Smooth muscle cell (in vitro differentiated cells): ENCODE measurements around the gene OGFR. TPM values are rescaled to one million over a fixed set of nuclear protein-coding genes. Genes with fewer than 3 reads are reported as not detected.
A peak's percentile ranks its signal among the peaks of the same experiment; 100 is the strongest.

Experiments
- DNase-seq: peaks from one replicate; lab custom pipeline; 2025; ENCODE audit not compliant: unreplicated experiment; lab: John Stamatoyannopoulos, UW
- H2AFZ ChIP-seq: fragments of 200-600 bp; sonication (generic); 2 replicates; pipeline ENCODE4 v1.6.0; 2016; ENCODE audit warnings: antibody characterized with exemption, low read depth, mild to moderate bottlenecking
- H3F3A ChIP-seq: fragments of 200-600 bp; sonication (generic); 2 replicates; pipeline ENCODE4 v1.6.0; 2017; ENCODE audit warnings: antibody characterized with exemption, low read depth
- H3K27ac ChIP-seq: fragments of 200-600 bp; sonication (generic); 2 replicates; pipeline ENCODE4 v1.5.1; 2016; ENCODE audit warnings: low read depth, mild to moderate bottlenecking
- H3K27me3 ChIP-seq: fragments of 200-600 bp; sonication (generic); 2 replicates; pipeline ENCODE4 v1.6.1; 2016; ENCODE audit warnings: low read depth, mild to moderate bottlenecking
- H3K36me3 ChIP-seq: fragments of 200-600 bp; sonication (generic); 2 replicates; pipeline ENCODE4 v1.5.1; 2016; ENCODE audit warnings: low read depth
- H3K4me1 ChIP-seq: fragments of 200-600 bp; sonication (generic); 2 replicates; pipeline ENCODE4 v1.5.1; 2016; ENCODE audit warnings: low read depth
- H3K4me2 ChIP-seq: fragments of 200-600 bp; sonication (generic); 2 replicates; pipeline ENCODE4 v1.6.0; 2016; ENCODE audit warnings: mild to moderate bottlenecking
- H3K4me3 ChIP-seq: fragments of 200-600 bp; sonication (generic); 2 replicates; pipeline ENCODE4 v1.5.1; 2016; ENCODE audit warnings: mild to moderate bottlenecking
- H3K79me2 ChIP-seq: fragments of 200-600 bp; sonication (generic); 2 replicates; pipeline ENCODE4 v1.6.0; 2016; ENCODE audit warnings: low read depth, mild to moderate bottlenecking
- H3K9ac ChIP-seq: fragments of 200-600 bp; sonication (generic); 2 replicates; pipeline ENCODE4 v1.6.0; 2016; ENCODE audit warnings: low read depth
- H3K9me3 ChIP-seq: fragments of 200-600 bp; sonication (generic); replicated peaks from 2 replicates; pipeline ENCODE4 v1.5.1; 2016; ENCODE audit warnings: low read depth
- H4K20me1 ChIP-seq: fragments of 200-600 bp; sonication (generic); 2 replicates; pipeline ENCODE4 v1.6.0; 2016; ENCODE audit warnings: low read depth
- WGBS: methylation state at CpG from one replicate; pipeline ENCODE4 v1.1.7; 2016; ENCODE audit warnings: low lambda C conversion rate; 5-methylcytosine and 5-hydroxymethylcytosine counted together
- polyA plus RNA-seq: library from polyadenylated mRNA; unstranded; fragments of >200 nt; fragmentation: Nextera tagmentation; extraction: Ambion mirVana; gene quantifications from 2 replicates; pipeline ENCODE4 v1.2.1, GENCODE V29; 2016
- total RNA-seq: library from RNA; depleted of rRNA; stranded (reverse); fragments of >200 nt; gene quantifications from 2 replicates; pipeline ENCODE4 v1.2.3, GENCODE V29; 2014
- TF ChIP-seq, protein P1 (sequence below): fragments of 200-600 bp; sonication (generic); IDR thresholded peaks from 2 replicates; pipeline ENCODE4 v1.5.1; 2017; ENCODE audit warnings: borderline replicate concordance, mild to moderate bottlenecking, antibody characterized with exemption; ENCODE audit not compliant: insufficient read depth, poor library complexity, severe bottlenecking

OGFR gene
- total and polyA plus RNA-seq, 2 experiments from 2014 or later = 24.4 to 53.2 TPM

DNA sequence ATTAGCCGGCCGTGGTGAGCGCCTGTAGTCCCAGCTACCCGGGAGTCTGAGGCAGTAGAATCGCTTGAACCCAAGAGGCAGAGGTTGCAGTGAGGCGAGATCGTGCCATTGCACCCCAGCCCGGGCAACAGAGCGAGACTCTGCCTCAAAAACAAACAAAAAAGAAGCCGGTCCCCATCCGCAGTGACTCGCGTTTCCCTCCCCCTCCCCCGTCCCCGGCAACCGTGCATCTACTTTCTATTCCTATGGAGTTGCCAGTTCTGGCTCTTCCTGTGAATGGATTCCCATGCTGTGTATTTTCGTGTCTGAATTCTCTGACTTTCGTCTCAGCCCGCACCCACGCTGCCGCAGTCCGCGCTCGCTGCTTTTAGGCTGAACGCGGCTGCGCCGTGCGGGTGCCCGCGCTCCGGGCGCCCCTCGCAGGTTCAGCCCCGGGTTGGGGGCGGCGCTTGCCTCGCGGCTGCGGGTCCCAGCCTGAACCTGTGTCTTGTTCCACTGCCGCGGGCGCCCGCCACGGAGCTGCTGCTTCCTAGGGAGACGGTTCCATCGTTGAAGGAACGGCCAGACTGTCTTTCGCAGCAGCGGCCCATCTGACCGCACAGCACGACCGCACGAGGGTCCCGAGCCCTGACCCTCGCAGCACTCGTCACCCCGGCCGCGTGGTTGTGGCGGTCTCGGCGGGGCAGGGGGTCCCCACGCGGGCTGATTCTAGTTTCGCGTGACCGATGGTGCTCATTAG is 9.4 kb upstream of the OGFR start:
- H3K27ac ChIP-seq = peak overlapping the region; percentile 82
- H2AFZ ChIP-seq = peak overlapping the region; percentile 92
- H3K9me3 ChIP-seq = no peaks in the 10 kb centered on the region
- peaks cover 12% of the 10 kb centered on the region for H4K20me1 ChIP-seq
- peak overlapping the region; percentile 77 for H3K4me3 ChIP-seq
- H3K4me1 ChIP-seq = peaks cover 10% of the 10 kb centered on the region
- no peaks in the 10 kb centered on the region for H3K79me2 ChIP-seq
- peaks cover 19% of the 10 kb centered on the region for H3F3A ChIP-seq
- peak overlapping the region; percentile 56 for H3K9ac ChIP-seq
- no peaks in the 10 kb centered on the region for H3K27me3 ChIP-seq
- TF ChIP-seq, protein P1, sequence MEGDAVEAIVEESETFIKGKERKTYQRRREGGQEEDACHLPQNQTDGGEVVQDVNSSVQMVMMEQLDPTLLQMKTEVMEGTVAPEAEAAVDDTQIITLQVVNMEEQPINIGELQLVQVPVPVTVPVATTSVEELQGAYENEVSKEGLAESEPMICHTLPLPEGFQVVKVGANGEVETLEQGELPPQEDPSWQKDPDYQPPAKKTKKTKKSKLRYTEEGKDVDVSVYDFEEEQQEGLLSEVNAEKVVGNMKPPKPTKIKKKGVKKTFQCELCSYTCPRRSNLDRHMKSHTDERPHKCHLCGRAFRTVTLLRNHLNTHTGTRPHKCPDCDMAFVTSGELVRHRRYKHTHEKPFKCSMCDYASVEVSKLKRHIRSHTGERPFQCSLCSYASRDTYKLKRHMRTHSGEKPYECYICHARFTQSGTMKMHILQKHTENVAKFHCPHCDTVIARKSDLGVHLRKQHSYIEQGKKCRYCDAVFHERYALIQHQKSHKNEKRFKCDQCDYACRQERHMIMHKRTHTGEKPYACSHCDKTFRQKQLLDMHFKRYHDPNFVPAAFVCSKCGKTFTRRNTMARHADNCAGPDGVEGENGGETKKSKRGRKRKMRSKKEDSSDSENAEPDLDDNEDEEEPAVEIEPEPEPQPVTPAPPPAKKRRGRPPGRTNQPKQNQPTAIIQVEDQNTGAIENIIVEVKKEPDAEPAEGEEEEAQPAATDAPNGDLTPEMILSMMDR = no peak
- no peaks in the 10 kb centered on the region for H3K36me3 ChIP-seq
- H3K4me2 ChIP-seq = peak overlapping the region; percentile 97
- 1% methylated on average over 66 of the region's 68 CpGs for WGBS
- DNase-seq = peak; percentile 42

DNA sequence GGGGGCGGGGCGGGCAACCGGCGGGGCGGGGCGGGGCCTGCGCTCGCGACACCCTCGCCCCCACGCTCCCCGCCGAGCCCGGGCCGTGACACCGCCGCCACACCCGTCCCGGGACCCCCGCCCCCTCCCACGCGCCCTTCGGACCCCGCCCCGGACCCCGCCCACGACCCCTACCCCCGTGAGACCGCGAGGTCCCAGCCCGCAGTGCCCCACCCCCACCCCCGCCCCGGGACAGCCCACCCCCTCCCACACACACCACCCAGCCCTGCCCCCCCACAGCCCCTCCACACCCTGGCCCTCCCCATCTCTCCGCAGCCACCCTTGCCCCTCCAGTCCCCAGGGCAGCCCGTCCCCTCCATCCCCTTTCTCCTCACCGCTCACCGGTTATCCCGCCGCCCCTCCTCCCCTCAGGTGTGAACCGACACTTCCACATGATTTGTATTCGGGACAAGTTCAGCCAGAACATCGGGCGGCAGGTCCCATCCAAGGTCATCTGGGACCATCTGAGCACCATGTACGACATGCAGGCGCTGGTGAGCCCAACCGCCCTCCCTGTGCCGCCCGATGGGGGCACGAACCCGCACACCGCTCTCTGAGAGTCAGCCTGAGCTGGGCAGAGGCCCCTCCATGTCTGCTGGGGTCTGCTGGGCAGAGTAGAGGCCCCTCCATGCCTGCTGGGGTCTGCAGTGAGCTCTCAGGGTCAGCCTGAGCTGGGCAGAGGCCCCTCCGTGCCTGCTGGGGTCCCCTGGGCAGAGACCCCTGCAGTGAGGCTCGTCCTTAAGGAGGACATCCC is 7.7 kb upstream of the OGFR start:
- TF ChIP-seq, protein P1 = no peak
- no peak overlapping the region for H2AFZ ChIP-seq
- no peaks in the 10 kb centered on the region for H3K79me2 ChIP-seq
- H3K4me2 ChIP-seq = peak overlapping the region; percentile 97
- H3K36me3 ChIP-seq = no peaks in the 10 kb centered on the region
- 56% methylated on average over 20 of the region's 53 CpGs for WGBS
- no peak for DNase-seq
- H3K4me1 ChIP-seq = peaks cover 10% of the 10 kb centered on the region
- H3K27me3 ChIP-seq = no peaks in the 10 kb centered on the region
- H3K4me3 ChIP-seq = peak overlapping the region; percentile 77
- H4K20me1 ChIP-seq = peaks cover 13% of the 10 kb centered on the region
- H3K27ac ChIP-seq = no peak overlapping the region
- H3F3A ChIP-seq = peaks cover 19% of the 10 kb centered on the region
- H3K9ac ChIP-seq = peak overlapping the region; percentile 47
- no peaks in the 10 kb centered on the region for H3K9me3 ChIP-seq

DNA sequence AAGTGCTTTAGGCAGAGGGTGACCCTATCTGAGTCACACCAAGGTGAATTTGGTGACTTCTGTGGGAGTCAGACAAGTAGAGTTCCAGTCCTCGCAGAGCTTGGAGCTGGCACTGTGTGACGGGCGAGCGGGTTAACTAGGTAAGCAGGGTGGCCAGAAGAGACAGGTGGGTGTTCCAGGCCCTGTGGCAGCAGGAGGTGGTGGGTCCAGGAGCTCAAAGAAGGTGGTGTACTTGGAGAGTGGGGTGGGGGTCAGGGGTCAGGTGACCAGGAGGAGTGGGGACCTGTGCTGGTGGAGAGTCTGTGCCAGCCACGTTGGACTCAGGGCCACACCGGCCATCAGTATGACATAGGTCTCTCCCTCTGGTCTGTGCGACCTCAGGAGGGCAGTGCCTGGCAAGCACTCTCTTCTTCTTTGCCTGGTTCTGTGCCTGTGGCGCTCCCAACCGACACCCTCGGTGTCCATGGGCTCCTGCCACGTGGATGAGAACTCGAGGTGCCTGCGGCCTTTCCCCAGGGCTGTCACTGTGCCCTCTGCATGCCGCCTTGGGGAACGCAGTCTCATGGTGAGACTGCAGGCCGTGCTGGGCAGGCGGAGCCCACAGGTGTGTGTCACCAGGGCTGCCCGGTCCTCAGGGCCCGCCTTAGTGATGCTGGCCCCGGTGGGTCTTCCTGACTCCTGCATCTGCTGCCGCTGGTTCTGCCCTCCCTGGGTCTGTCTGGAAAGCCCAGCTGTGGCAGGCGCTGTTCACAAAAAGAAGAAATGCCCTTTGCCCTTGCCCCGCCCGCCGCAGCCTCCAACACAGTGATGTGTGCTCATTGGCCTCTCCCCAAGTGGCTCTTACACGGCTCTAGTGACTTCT is 6.7 kb upstream of the OGFR start:
- H4K20me1 ChIP-seq = peaks cover 13% of the 10 kb centered on the region
- no peaks in the 10 kb centered on the region for H3K9me3 ChIP-seq
- peak overlapping the region; percentile 77 for H3K4me3 ChIP-seq
- H3K27me3 ChIP-seq = no peaks in the 10 kb centered on the region
- no peak overlapping the region for H3K27ac ChIP-seq
- no peak overlapping the region for H2AFZ ChIP-seq
- H3K36me3 ChIP-seq = no peaks in the 10 kb centered on the region
- H3K9ac ChIP-seq = no peak overlapping the region
- 94% methylated on average over 25 of the region's 26 CpGs for WGBS
- H3K4me1 ChIP-seq = peaks cover 10% of the 10 kb centered on the region
- TF ChIP-seq, protein P1 = no peak
- peak overlapping the region; percentile 97 for H3K4me2 ChIP-seq
- DNase-seq = no peak
- H3F3A ChIP-seq = peaks cover 14% of the 10 kb centered on the region
- no peaks in the 10 kb centered on the region for H3K79me2 ChIP-seq
